ENCODE measurements around the gene MOB3A. TPM values are rescaled to one million over a fixed set of nuclear protein-coding genes. Genes with fewer than 3 reads are reported as not detected.

The MOB3A gene
- total and polyA plus RNA-seq, 2 of the 13 experiments (the other 11 are each of a cell fraction or from before 2014, with no cell fraction given) = 3.5 to 17.8 TPM

DNA sequence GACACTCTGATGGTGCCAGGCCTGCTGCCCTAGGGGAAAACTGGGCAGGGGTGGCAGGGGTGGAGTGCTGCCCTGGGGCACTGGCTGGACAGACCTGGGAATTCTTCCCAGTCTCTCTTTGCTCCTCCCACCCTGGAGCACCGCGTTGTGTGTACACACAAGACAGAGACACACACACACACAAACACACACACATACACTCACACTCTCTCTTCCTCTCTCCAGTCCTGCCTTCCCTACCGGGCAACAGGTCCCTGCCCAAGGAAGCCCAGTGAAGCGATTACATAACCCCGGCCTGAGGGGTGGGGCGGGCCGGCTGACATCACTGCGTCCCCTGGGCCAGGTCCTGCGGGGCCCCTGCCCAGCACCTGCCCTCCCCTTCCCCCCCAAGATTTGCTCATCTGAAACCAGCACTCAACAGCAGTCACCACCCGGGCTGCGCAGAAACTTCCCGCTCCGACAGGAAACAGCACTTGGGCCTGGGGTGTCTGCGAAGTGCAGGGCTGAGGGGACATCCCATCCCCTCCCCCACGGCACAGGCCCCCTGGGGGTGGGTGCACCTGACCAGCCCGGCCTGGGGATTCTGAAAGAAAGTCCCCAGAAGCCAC is 46.3 kb downstream of the MOB3A start (continued):
- no peak for TF ChIP-seq MAZ (IDR thresholded peaks at IDR 0.05; ENCODE audit: borderline replicate concordance, low read depth, low read length)
- peak; percentile 61; the same call in 1 of the 2 replicates for TF ChIP-seq MAZ (CRISPR knock-in tag; IDR thresholded peaks at IDR 0.05; ENCODE audit: low read depth)
- TF ChIP-seq, protein P1, sequence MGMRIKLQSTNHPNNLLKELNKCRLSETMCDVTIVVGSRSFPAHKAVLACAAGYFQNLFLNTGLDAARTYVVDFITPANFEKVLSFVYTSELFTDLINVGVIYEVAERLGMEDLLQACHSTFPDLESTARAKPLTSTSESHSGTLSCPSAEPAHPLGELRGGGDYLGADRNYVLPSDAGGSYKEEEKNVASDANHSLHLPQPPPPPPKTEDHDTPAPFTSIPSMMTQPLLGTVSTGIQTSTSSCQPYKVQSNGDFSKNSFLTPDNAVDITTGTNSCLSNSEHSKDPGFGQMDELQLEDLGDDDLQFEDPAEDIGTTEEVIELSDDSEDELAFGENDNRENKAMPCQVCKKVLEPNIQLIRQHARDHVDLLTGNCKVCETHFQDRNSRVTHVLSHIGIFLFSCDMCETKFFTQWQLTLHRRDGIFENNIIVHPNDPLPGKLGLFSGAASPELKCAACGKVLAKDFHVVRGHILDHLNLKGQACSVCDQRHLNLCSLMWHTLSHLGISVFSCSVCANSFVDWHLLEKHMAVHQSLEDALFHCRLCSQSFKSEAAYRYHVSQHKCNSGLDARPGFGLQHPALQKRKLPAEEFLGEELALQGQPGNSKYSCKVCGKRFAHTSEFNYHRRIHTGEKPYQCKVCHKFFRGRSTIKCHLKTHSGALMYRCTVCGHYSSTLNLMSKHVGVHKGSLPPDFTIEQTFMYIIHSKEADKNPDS (CRISPR knock-in tag; IDR thresholded peaks at IDR 0.05) = 0 out of 2 replicates have a peak, but pooled peaks have one; percentile 10
- TF ChIP-seq ZNF20 (CRISPR knock-in tag; IDR thresholded peaks at IDR 0.05) = no peak
- TF ChIP-seq, protein P2, sequence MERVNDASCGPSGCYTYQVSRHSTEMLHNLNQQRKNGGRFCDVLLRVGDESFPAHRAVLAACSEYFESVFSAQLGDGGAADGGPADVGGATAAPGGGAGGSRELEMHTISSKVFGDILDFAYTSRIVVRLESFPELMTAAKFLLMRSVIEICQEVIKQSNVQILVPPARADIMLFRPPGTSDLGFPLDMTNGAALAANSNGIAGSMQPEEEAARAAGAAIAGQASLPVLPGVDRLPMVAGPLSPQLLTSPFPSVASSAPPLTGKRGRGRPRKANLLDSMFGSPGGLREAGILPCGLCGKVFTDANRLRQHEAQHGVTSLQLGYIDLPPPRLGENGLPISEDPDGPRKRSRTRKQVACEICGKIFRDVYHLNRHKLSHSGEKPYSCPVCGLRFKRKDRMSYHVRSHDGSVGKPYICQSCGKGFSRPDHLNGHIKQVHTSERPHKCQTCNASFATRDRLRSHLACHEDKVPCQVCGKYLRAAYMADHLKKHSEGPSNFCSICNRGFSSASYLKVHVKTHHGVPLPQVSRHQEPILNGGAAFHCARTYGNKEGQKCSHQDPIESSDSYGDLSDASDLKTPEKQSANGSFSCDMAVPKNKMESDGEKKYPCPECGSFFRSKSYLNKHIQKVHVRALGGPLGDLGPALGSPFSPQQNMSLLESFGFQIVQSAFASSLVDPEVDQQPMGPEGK (CRISPR knock-in tag; IDR thresholded peaks at IDR 0.05) = peak; percentile 93
- TF ChIP-seq, protein P3, sequence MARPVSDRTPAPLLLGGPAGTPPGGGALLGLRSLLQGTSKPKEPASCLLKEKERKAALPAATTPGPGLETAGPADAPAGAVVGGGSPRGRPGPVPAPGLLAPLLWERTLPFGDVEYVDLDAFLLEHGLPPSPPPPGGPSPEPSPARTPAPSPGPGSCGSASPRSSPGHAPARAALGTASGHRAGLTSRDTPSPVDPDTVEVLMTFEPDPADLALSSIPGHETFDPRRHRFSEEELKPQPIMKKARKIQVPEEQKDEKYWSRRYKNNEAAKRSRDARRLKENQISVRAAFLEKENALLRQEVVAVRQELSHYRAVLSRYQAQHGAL (CRISPR knock-in tag; IDR thresholded peaks at IDR 0.05; ENCODE audit: not compliant biosample characterization) = no peak
- TF ChIP-seq, protein P4, sequence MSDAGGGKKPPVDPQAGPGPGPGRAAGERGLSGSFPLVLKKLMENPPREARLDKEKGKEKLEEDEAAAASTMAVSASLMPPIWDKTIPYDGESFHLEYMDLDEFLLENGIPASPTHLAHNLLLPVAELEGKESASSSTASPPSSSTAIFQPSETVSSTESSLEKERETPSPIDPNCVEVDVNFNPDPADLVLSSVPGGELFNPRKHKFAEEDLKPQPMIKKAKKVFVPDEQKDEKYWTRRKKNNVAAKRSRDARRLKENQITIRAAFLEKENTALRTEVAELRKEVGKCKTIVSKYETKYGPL (CRISPR knock-in tag; IDR thresholded peaks at IDR 0.05) = peak; percentile 85; the same call in 1 of the 2 replicates
- no peak for TF ChIP-seq NR3C1 (CRISPR knock-in tag; IDR thresholded peaks at IDR 0.05)
- no peak for TF ChIP-seq ZNF562 (CRISPR knock-in tag; IDR thresholded peaks at IDR 0.05; ENCODE audit: borderline replicate concordance)
- TF ChIP-seq ARNT2 (CRISPR knock-in tag; IDR thresholded peaks at IDR 0.05; ENCODE audit: low read depth) = 0 out of 2 replicates have a peak, but pooled peaks have one; percentile 36
- TF ChIP-seq ZNF331 (CRISPR knock-in tag; IDR thresholded peaks at IDR 0.05) = peak; percentile 59
- no peak for TF ChIP-seq SRF (IDR thresholded peaks at IDR 0.05; ENCODE audit: low read depth, low read length)
- TF ChIP-seq PCBP1 (IDR thresholded peaks at IDR 0.05; ENCODE audit: borderline replicate concordance, low read depth, low read length) = peak; percentile 90; the same call in 1 of the 2 replicates
- TF ChIP-seq ZNF569 (CRISPR knock-in tag; IDR thresholded peaks at IDR 0.05; ENCODE audit: borderline replicate concordance) = no peak
- TF ChIP-seq FOXC1 (CRISPR knock-in tag; IDR thresholded peaks at IDR 0.05; ENCODE audit: borderline replicate concordance) = 0 out of 2 replicates have a peak, but pooled peaks have one; percentile 65
- TF ChIP-seq ZNF101 (CRISPR knock-in tag; IDR thresholded peaks at IDR 0.05; ENCODE audit: borderline replicate concordance, low read depth) = no peak
- TF ChIP-seq ZNF263 (CRISPR knock-in tag; IDR thresholded peaks at IDR 0.05) = peak; percentile 91
- TF ChIP-seq ZNF83 (CRISPR knock-in tag; IDR thresholded peaks at IDR 0.05; ENCODE audit: borderline replicate concordance) = 0 out of 2 replicates have a peak, but pooled peaks have one; percentile 29
- TF ChIP-seq, protein P5, sequence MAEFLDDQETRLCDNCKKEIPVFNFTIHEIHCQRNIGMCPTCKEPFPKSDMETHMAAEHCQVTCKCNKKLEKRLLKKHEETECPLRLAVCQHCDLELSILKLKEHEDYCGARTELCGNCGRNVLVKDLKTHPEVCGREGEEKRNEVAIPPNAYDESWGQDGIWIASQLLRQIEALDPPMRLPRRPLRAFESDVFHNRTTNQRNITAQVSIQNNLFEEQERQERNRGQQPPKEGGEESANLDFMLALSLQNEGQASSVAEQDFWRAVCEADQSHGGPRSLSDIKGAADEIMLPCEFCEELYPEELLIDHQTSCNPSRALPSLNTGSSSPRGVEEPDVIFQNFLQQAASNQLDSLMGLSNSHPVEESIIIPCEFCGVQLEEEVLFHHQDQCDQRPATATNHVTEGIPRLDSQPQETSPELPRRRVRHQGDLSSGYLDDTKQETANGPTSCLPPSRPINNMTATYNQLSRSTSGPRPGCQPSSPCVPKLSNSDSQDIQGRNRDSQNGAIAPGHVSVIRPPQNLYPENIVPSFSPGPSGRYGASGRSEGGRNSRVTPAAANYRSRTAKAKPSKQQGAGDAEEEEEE (CRISPR knock-in tag; IDR thresholded peaks at IDR 0.05; ENCODE audit: borderline replicate concordance) = no peak
- no peak for TF ChIP-seq TP53 (CRISPR knock-in tag; conservative IDR thresholded peaks at IDR 0.05)
- TF ChIP-seq REPIN1 (CRISPR knock-in tag; IDR thresholded peaks at IDR 0.05; ENCODE audit: borderline replicate concordance, low read depth) = 0 out of 2 replicates have a peak, but pooled peaks have one; percentile 51
- no peak for TF ChIP-seq CENPX (CRISPR knock-in tag; IDR thresholded peaks at IDR 0.05)

Measured in HepG2 (cell line).